Dermis blood vessel endothelial cell (primary cell): ENCODE measurements around the gene CARD6. TPM values are rescaled to one million over a fixed set of nuclear protein-coding genes. Genes with fewer than 3 reads are reported as not detected.
"Not testable (repeated sequence)": the region's sequence is repeated elsewhere in the genome, so short reads cannot be mapped to it uniquely, and the experiment has no call there.

Experiments used
- DNase-seq: peaks from one replicate; pipeline ENCODE4 v3.0.0; 2010
- total RNA-seq: library from RNA; depleted of rRNA; stranded (reverse); fragments of >200 nt; gene quantifications from 2 replicates; pipeline ENCODE4 v1.2.3, GENCODE V29; 2014

The CARD6 gene
- total RNA-seq, 1 donor from 2014 or later = 44.6 TPM

DNA sequence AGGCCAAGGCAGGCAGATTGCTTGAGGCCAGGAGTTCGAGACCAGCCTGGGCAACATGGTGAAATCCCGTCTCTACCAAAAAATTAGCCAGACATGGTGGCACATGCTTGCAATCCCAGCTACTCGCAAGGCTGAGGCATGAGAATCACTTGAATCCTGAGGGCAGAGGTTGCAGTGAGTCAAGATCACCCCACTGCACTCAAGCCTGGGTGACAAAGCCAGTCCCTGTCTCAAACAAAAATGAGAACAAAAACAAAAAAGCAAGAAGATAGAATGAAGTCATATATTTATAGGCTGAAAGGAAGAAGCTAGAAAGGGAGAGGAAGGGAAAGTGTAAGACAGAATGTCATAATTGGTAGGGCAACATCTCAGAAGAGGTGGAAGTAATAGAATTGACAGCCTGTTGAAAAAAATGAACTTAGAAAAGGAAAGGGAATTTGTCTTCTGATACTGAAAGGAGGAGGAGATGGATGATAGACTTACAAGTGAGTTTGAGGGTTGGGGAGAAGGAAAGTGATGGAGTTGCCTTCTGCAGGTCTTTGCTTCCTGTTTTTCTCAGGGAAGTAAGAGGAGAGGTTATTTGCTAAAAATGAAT, 32.2 kb downstream of the CARD6 start:
- no peak for DNase-seq

DNA sequence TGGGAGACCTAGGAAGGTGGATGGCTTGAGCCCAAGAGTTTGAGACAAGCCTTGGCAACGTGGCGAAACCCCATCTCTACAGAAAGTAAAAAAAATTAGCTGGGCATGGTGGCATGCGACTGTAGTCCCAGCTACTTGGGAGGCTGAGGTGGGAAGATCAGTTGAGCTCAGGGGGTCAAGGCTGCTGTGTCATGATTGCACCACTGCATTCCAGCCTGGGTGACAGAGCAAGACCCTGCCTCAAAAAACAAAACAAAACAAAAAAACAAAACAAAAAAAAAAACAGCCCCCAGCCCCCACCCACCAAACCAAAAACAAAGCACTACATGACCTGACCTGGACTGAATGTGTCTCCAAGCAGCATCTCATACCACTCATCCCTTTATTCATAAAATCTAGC, 34.8 kb downstream of the CARD6 start:
- no peak for DNase-seq

DNA sequence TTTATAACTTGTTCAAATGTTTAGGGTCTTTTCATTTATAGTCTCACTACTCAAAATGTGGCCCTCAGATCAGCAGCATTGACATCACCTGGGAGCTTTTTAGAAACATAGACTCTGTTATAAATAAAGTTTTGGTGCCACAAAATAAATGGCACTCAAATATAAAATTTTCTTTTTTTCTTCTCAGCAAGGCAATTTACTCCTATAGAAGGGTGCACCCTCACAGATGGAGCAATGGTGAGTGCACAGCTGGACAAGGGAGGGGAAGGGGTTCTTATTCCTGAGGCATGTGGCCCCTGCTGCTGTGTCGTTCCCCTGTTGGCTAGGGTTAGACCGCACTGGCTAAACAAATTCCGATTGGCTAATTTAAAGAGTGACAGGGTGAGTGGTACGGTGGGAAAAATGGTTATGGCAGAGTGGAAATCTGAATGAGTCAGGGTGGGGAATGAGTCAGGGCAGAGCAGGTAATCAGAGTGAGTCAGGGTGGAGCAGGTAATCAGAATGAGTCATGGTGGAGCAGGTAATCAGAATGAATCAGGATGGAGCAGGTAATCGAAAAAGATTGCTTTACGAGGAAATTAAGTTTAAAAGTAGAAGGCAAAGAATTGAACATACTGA, 36.3 kb downstream of the CARD6 start:
- no peak for DNase-seq

DNA sequence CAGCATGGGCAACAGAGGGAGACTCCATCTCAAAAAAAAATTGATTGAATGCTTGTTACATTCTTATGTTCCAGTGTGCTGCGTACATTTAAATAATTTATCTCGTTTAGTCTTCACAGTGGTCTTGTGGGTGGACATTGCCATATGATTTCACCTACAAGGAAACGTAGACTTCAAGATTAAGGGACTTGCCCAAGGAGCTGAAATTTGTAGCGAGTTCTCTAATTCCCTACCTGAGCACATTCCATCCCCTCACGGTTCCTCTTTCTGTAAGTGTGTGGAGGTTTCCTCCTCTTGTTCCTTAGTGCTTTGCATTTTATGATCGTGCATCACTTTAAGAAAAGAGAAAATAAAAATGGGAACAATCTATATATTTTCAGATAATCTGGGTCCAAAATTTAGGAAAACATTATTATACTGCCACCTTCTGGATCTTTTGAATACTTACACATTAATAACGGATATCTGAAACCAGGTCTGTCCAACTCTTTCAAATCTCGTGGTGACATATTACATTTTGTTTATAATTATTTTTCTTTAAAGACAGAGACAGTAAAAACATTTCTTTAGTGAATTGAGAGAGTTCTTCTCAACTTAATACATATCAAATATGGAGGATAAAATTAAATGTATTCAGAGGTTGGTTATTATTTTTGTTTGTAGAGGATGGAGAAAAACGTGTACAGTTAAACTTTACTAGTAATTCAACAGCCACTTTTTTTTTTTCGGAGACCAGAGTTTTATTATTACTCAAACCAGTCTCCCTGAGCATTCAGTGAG, 38.2 kb downstream of the CARD6 start:
- DNase-seq = peak; percentile 49

DNA sequence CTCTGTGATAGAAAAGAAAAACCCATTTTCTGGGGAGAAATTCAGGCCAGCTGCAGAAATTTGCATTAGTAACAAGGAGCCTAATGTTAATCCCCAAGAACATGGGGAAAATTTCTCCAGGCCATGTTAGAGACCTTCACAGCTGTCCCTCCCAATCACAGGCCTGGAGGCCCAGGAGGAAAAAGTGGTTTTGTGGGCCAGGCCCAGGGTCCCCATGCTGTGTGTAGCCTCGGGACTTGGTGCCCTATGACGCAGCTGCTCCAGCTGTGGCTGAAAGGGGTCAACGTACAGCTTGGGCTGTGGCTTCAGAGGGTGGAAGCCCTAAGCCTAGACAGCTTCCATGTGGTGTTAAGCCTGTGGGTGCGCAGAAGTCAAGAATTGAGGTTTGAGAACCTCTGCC, 41.1 kb downstream of the CARD6 start:
- DNase-seq = no peak

DNA sequence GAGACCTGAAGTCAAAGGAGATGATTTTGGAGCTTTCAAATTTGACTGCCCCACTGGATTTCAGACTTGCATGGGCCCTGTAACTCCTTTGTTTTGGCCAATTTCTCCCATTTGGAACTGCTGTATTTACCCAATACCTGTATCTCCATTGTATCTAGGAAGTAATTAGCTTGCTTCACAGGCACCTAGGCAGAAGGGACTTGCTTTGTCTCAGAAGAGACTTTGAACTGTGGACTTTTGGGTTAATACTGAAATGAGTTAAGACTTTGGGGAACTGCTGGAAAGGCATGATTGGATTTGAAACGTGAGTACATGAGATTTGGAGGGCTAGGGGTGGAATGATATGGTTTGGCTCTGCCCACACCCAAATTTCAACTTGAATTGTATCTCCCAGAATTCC, 41.9 kb downstream of the CARD6 start:
- DNase-seq = not testable (repeated sequence)

DNA sequence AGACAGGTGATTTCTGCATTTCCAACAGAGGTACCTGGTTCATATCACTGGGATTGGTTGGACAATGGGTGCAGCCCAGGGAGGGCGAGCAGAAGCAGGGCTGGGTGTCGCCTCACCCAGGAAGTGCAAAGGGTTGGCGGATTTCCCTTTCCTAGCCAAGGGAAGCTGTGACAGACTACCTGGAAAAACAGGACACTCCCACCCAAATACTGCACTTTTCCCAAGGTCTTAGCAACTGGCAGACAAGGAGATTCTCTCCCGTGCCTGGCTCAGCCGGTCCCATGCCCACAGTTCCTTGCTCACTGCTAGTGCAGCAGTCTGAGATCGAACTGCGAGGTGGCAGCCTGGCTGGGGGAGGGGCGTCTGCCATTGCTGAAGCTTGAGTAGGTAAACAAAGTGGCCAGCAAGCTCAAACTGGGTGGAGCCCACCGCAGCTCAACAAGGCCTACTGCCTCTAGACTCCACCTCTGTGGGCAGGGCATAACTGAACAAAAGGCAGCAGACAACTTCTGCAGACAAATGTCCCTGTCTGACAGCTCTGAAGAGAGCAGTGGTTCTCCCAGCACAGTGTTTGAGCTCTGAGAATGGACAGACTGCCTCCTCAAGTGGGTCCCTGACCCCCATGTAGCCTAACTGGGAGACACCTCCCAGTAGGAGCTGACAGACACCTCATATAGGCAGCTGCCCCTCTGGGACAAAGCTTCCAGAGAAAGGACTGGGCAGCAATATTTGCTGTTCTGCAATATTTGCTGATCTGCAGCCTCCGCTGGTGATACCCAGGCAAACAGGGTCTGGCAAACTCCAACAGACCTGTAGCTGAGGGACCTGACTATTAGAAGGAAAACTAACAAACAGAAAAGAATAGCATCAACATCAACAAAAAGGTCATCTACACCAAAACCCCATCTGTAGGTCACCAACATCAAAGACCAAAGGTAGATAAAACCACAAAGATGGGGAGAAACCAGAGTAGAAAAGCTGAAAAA, 54.6 kb downstream of the CARD6 start:
- DNase-seq = not testable (repeated sequence)

DNA sequence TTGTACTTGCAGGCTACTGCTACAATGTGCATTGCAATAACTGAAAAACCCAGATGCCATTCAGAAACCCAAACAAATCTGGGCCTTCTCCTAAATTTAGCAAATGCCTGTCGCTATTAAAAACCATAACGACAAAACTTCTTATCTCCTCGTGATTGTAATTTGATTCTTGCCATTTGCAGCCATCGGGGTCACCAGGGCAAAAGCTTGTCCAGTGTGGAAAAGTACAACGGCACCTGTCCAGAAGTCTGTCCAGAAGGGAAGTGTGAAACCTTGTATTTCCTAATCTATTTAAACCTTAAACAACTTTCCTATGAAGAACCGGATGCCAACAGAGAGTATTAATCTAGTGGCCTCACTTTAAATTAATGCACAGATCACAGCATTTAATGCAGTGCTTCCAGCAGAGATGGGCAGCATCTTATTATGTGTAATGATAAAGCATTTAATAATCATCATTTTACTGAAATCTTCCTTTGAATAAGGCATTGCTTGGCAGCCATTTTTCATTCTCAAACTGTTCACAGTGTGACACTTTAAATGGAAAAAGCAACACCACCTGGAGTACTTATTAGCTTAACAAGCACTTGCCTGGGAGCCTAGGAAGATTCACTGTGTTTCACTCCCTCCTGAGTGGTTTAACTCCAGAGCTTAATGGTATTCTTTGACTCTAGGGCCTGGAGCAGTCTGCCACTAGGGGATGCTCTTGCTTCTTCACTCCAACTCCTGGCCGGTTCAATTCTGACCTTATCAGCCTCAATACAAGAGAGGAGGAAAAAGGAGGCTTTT, 63.2 kb downstream of the CARD6 start:
- peak; percentile 73 for DNase-seq

DNA sequence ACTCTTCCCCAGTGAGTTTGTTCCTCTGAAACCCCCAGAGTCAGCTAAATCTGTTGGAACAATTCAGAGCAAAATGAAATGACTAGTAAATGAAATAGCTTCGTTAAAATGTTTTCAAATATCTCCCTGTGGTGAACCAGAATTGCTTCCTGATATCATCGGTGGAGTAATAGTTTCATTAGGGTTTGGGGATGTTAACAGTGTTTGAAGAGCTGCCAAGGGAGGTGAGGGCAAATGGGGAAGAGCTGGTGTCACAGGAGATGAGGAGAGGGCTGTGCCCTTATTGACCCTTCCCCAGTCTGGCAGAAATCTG, 63.8 kb downstream of the CARD6 start:
- no peak for DNase-seq

DNA sequence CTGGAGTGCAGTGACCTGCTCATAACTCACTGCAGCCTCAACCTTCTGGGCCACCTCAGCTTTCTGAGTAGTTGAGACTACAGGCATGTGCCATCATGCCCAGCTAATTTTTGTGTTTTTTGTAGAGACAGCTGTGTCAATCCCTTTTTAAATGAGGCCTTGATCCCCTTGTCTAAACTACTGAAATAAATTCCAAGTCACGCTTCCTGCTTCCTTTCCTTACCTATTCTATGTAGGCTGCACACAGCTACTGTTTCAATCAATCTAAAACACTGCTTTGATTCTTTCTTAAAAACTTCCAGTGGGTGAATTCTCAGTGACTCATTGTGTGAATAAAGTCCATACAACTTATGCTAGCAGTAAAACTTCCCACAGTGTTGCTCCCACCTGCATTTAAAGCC, 65.2 kb downstream of the CARD6 start:
- no peak for DNase-seq

DNA sequence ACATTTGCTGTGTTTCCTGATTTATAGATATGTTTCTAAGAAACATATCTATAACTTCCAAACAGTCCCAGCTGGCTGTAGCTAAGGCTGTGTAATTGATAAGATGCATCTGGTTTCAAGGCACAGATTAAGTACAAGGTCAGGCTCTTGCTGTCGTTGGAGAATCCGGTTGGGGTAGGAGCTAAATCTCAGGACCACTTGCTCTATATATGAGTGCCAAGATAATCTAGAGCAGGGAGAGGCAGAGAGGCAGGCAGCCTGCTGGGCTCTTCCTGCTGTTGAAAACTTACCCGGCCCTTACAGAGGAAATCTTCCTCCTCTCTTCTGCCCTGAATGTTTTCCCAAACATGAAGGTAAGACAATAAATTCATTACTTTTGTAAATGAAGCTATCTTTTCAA, 68.1 kb downstream of the CARD6 start, which contains the start of gene C7:
TSS of gene C7 (plus strand) at position 234 of the 400 bp plus-strand sequence. CDS start at position 348, 114 bp downstream.
- no peak for DNase-seq

DNA sequence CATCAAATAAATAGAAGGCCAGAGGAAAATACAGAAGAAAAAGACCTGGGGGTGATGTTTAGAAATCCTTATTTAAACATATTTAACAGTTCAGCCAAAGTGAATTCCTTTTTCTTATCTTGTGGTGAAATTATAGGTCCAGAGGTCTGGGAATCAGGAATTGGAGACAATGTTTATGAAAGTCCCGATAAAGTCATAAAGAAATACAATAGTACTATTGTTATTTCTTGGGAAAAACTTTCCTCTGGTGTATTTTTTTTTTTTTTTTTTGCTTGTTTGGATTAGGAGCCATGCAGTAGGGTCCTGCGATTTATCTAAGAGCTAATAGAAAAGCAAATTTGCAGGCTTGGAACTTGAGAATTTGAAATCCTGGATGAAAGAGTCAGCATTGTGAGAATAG, 68.6 kb downstream of the CARD6 start:
- DNase-seq = no peak

Other genes starting within 250 kb of the CARD6 start
- gene PTGER4, start 161.5 kb upstream of the CARD6 start, total RNA-seq = 12.3 and 23.5 TPM in 2 replicates
- gene TTC33, start 85.4 kb upstream of the CARD6 start, total RNA-seq = 19.5 and 20.3 TPM in 2 replicates
- 123 and 136 TPM in 2 replicates for gene PRKAA1, start 43.0 kb upstream of the CARD6 start, total RNA-seq
- 394 and 634 TPM in 2 replicates for gene RPL37, start 6.1 kb upstream of the CARD6 start, total RNA-seq
- gene C7, start 68.1 kb downstream of the CARD6 start, total RNA-seq = under 0.01 and 0.28 TPM in 2 replicates
- not detected in 2 replicates for gene MROH2B, start 230.0 kb downstream of the CARD6 start, total RNA-seq